ENCODE data around the gene ALKBH5. TPM values are rescaled to one million over a fixed set of nuclear protein-coding genes. Genes with fewer than 3 reads are reported as not detected.

Gene ALKBH5
- total RNA-seq, 1 donor from 2014 or later = 179 TPM

DNA sequence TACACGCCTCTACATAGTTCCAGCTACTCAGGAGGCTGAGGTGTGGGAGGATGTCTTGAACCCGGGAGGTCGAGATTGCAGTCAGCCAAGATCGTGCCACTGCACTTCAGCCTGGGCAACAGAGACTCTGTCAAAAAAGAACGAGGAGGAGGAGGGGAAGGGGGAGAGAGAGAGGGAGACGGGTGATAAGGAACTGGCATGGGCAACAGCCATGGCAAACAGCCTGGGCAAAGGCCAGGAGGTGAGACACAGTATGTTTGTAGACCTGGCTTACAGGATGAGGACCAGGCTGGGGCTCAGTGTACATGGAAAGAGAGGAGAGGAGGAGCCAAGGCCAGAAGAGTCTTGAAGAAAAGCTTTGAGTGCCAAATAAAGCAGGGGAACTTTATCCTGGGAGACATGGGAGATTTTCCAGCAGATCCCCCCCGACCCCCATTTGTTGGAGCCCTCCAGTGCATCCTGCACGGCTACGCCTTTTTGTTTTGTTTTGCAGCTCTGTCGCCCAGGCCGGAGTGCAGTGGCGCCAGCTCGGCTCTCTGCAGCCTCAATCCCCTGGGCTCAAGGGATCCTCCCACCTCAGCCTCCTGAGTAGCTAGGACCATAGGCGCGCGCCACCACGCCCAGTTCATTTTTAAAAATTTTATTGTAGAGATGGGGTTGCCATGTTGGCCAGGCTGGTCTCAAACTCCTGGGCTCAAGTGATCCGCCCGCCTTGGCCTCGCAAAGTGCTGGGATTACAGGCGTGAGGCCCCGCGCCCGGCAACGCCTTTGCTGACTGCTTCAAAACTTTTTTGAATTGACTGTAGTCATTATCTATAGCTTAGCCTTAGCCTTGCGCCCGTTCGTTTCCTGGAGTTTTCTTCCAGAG, 1.3 kb upstream of the ALKBH5 start:
- ATAC-seq (ENCODE audit: poor library complexity) (peak; percentile 19), DNase-seq (peak; percentile 69)
- intact Hi-C loops (cut with DNase I) = no loop called here

DNA sequence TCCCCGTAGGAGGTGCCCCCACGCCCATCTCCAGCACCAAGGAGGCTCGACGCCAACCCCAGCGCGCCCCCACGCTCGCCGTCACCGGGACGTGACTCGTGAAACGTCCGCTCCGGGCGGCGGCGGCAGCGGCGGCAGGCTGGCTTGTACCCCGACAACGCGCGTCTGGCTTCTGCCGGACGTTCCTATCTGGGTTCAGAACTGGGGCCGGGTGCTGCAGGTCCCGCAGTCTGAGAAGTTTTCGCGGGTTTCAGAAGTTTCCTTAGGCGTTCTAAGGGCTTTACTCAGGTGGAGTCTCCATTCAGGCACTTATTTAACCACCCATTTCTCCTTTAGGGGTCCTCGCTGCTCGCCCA, 672 bp upstream of the ALKBH5 start:
- intact Hi-C loops (cut with DNase I) = no loop called here
- ATAC-seq (ENCODE audit: poor library complexity) (peak; percentile 68), DNase-seq (peak; percentile 94)

DNA sequence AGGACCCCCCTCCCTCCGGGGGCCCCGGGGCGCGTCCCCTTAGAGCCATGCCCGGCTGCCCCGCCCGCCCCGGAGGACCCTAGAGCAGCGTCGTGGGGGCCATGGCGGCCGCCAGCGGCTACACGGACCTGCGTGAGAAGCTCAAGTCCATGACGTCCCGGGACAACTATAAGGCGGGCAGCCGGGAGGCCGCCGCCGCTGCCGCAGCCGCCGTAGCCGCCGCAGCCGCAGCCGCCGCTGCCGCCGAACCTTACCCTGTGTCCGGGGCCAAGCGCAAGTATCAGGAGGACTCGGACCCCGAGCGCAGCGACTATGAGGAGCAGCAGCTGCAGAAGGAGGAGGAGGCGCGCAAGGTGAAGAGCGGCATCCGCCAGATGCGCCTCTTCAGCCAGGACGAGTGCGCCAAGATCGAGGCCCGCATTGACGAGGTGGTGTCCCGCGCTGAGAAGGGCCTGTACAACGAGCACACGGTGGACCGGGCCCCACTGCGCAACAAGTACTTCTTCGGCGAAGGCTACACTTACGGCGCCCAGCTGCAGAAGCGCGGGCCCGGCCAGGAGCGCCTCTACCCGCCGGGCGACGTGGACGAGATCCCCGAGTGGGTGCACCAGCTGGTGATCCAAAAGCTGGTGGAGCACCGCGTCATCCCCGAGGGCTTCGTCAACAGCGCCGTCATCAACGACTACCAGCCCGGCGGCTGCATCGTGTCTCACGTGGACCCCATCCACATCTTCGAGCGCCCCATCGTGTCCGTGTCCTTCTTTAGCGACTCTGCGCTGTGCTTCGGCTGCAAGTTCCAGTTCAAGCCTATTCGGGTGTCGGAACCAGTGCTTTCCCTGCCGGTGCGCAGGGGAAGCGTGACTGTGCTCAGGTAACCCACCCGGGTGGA, 759 bp downstream of the ALKBH5 start:
- ATAC-seq (ENCODE audit: poor library complexity) = peak; percentile 6
- DNase-seq = peak; percentile 63
- intact Hi-C loops (cut with DNase I) = no loop called here

DNA sequence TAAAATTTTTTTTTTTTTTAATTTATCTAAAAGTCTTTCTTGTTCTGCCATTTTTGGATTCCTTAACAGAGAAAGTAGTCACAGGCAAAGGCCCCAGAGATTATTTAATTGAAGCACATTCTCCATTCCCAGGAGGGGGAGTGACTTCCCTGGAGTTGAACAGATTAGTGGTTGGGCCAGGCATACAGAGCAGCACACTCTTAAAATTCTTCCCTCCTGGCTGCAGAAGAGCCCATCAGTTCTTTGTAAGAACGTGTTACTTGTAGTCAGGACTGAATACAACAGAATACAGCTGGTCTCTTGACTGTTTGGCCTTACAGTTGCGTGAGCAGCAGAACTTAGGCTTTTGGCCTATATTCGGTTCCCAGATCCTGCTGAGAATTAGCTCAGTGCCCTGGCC, 1.8 kb downstream of the ALKBH5 start:
- DNase-seq = no peak
- no peak for ATAC-seq (ENCODE audit: poor library complexity)
- intact Hi-C loops (cut with DNase I) = no loop called here

DNA sequence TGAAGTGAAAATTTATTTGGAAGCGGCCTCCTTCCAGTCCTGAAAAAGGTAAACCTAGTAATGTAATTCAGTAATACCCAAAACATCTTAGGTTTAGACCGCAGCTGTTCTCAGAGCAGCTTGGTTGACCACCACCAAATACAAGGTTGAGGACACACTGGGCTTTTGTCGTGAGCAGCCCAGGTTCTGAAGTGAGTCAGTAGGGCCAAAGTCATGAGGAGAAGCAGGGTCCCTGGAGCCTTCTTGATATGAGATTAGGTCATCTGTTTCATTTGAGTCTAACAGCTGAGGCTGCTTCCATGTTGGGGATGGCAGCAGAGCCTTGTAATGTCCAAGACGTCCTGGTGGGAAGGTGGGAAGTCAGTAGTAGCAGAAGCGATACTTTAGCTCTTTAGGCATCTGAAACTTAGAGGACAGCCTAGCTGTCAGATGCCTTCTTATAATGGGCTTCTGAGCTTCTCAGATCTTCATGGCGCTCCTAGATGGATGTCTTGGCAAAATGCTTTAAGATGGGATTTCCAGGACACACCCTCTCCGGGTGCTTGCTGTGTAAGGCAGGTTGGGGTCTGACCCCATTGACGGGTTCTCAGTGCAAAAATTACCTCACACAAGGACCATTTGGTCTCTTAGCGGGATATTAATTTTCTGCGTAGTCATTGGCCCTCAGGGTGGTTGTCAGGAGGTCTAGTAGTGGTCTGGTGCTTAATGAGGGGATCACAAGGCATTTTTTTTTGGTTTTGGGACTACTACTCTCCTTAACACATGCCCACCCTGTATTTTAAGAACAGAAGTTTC, 2.4 kb downstream of the ALKBH5 start:
- no peak for ATAC-seq (ENCODE audit: poor library complexity)
- intact Hi-C loops (cut with DNase I) = no loop called here

DNA sequence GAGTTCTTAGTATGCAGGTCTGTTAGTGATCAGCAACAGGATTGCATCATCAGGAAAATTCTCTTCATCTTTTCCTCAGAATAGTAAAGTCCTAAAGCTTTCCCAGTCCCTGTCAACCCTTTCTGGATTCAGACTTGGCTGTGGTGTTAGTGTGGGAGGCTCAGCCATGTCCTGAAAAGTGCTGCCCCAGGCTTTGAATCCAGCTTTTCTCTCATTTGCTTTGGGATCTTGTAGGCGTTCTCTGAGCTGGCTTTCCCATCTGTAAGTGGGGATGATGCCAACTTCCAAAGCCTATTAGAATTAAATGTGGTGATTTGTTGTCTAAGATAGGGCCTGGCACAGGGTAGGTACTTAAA, 3.0 kb downstream of the ALKBH5 start:
- intact Hi-C loops (cut with DNase I) = no loop called here
- ATAC-seq (ENCODE audit: poor library complexity) = no peak
- DNase-seq = no peak

More for the DNA sequence above, 2.4 kb downstream of the ALKBH5 start:
- DNase-seq = no peak

DNA sequence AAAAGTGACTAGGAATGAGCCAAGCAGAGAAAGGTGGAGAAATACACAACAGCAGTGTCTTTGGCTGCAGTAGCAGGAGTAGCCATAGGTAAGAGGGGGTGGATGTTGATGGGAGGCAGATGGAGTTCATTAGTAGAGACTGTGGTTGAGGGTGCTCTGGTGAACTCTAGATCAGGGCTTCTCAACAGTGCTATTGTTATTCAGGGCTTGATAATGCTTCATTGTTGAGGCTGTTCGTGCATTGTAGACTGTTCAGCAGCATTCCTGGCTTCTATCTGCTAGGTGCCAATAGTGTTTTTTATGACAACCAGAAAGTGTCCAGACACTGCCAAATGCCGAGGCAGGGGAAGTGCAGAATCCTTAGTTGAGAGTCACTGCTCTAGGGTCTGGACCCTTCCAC, 3.6 kb downstream of the ALKBH5 start:
- DNase-seq (no peak), ATAC-seq (ENCODE audit: poor library complexity) (no peak)
- intact Hi-C loops (cut with DNase I) = no loop called here

DNA sequence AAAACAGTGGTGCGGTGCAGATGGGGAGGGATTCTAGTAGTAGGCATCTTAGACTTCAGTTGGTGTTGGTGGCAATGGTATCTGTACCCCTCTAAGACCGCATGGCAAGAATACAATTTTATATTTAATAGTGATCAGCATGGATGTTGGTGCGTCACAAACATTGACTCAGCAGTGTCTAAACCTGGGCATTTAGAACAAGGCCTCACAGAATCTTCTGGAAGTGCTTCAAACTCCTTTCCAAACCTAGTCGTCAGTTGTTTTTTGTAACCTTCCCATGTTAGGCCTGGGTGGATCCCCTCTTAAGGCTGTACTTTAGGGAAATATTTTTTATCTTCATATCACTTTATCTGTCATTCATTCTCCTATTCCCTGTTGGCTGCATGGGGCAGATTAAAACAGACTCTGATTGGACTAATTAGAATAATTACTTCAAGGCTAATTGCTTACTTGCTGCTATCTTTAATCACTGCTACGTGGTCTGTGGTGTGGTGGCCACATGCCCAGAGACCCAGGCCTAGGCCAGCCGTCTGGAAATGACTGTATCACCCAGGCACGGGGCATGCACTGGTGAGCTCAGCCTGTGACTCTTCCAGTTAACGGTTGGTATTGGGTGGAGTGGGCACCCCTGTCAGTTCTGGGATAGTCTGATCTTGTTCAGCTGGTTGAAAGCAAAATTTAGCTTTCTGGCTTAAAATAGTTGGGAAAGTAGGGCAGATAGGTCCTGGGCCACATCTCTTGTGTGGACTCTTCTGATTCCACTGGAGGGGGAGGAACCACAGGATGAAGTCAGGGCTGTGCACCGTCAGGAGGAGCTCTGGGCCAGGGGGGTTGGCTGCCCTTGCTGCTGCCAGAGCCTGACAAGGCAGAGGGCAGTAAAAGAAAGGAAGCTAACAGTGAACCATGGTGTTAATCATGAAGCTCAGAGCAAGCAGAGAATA, 4.5 kb downstream of the ALKBH5 start:
- intact Hi-C loops (cut with DNase I) = no loop called here
- peak; percentile 53 for DNase-seq
- no peak for ATAC-seq (ENCODE audit: poor library complexity)

DNA sequence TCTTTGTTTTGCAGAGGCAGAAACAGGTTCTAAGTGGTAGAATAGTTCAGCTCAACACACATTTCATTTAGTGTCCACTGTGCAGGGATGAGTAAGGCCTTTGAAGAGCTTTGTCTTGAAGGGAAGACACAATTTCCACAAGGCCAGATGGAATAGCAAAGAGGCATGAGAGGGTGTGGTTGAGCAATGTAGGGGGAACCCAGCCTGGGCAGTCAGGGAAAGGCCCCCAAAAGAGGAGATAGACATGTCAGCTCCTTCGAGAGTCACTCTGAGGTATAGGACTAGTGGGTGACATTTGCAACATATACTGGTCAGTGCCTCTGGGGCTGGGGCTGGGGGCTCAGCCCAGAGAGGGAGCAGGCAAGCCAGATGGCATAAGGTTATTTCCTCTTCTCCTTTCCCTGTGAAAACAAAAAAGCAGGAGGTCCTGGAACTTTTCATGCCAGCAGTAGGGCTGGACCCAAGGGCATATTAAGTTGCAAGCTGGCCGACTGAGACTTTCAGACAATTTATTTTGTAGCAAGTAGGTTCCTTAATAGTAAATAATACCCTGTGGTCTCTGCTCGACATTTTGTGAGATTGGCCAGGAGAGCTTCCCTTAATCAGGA, 7.1 kb downstream of the ALKBH5 start:
- intact Hi-C loops (cut with DNase I) = loop anchor here (10.0 kb wide), 1 partner anchor 46 kb away; no protein-coding TSS in a partner anchor
- DNase-seq = no peak
- ATAC-seq (ENCODE audit: poor library complexity) = no peak

DNA sequence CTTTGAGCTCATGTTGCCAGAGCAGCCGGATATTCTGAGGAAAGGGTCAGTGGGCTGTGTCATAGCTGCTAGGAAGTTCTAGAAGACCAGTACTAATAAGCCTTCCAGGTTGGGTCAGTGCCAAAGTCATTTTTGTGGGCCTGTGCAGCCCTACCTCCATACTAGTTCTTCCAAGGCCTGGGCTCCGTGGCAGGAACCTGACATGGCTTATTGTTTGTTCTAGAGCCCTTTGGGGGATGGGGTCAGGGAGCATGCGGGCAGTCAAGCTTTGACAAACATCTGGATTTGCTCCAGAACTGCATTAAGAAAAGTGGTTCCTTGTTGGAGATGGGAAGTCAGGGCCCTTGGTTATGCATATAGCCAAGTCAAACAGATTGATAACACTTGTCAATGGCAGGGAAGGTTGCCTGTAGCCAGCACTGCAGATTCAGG, 7.6 kb downstream of the ALKBH5 start:
- ATAC-seq (ENCODE audit: poor library complexity) = peak; percentile 11
- peak; percentile 51 for DNase-seq
- intact Hi-C loops (cut with DNase I) = loop anchor here (10.0 kb wide), 1 partner anchor 46 kb away; no protein-coding TSS in a partner anchor

DNA sequence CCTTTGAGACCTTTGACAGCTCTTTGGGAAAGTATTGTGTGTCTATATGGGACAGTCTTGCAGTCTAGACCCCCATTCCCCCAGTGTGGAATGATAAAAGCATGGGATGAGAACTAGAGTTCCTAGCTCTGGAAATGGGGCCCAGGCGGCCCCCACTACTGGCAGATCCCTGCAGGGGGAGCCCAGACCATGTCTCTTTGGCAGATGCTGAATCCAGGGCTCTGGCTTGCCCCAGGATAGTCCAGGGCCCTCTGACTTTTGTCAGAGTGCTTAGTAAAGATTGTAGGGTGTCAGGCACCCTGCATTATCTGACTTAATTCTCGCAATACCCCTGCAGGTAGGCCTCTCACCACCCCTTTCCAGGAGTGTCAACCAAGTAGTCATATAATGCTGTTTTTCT, 8.3 kb downstream of the ALKBH5 start:
- intact Hi-C loops (cut with DNase I) = loop anchor here (10.0 kb wide), 1 partner anchor 47 kb away; no protein-coding TSS in a partner anchor
- ATAC-seq (ENCODE audit: poor library complexity) (no peak), DNase-seq (no peak)

DNA sequence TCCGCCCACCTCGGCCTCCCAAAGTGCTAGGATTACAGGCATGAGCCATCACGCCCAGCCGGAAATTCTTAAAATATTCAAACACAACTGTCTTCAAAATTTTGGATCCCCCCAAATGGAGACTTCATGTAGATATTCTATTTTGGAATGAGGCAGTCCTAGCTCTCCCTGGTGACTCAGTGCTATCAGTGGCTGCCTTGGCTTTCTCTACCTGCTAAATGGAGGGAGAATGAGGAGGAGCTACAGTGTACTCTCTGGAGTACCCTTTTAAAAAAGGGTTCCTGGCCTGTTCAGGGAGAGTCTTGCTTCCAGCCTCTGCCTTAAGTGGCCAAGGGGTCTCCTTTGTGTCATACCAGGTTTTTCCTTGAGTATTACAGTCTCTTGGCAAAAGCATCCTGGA, 10.8 kb downstream of the ALKBH5 start:
- no peak for ATAC-seq (ENCODE audit: poor library complexity)

DNA sequence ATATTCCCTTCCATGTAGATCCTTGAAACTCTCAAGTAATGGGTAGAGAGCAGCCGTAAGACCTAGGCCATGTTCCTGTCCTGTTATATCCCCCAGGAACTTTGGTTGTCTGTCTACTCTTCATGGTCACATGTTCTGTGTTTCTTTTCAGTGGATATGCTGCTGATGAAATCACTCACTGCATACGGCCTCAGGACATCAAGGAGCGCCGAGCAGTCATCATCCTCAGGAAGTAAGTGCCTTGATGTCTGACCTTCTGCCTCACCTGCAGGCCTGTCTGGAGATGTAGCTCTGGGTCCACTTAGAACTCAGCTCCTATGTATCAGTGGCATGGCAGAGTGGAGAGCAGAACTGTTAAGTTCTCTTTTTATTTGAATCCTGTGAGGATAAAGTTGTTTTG, 11.2 kb downstream of the ALKBH5 start:
- no peak for DNase-seq
- ATAC-seq (ENCODE audit: poor library complexity) = no peak
- intact Hi-C loops (cut with DNase I) = loop anchor here (10.0 kb wide), 1 partner anchor 50 kb away; no protein-coding TSS in a partner anchor

More for the DNA sequence above, 10.8 kb downstream of the ALKBH5 start:
- intact Hi-C loops (cut with DNase I) = loop anchor here (10.0 kb wide), 1 partner anchor 50 kb away; no protein-coding TSS in a partner anchor
- no peak for DNase-seq

DNA sequence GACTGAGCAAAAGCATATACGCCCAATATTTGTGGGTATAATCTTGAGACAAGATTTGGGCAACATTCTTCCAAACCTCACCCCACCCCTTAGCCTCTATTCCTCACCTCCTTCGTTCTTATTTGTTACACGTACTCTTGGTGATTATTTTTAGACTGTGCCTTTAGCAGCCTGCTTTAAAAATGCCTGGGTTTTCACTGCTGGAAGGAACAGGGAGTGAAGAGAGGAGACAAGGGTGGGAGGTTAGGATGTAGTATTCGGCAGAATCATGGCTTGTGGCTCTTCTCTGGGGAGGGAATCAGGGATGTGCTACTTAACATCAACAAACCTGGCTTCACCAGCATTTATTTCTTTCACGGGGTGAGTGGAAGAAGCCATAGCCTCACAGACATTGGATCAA, 11.6 kb downstream of the ALKBH5 start:
- ATAC-seq (ENCODE audit: poor library complexity) (no peak), DNase-seq (no peak)
- intact Hi-C loops (cut with DNase I) = loop anchor here (10.0 kb wide), 1 partner anchor 50 kb away; no protein-coding TSS in a partner anchor

DNA sequence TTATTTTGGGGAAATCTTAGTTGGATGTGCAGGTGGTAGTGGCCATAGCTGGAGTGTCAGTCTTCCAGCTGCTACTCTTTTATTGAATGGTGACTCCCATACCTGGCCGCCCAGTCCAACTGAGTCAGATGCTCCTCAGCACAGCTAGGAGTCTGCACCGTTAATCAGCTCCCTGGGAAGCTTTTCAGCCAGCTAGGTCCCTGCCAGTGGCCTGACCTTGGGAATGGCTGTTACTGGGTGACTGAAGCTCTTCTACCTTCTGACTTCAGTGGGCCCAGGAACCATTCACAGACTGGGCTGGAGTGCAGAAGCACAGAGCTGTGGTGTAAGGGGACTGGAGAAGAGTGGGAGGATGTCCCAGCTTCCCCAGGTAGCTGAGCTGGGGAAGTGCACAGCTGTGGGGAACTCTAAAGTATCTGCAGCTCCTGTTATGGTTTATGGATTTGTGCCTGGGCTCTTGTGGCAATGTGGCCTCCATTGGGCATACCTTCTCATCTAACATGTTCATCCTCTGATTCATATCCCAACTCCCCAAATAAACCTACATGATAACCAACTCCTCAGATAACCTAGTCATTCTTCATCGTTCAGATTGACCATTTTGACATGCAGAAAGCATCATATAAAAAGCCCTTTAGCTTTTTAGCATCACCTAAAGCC, 14.0 kb downstream of the ALKBH5 start:
- intact Hi-C loops (cut with DNase I) = loop anchor here (10.0 kb wide), 1 partner anchor 53 kb away; no protein-coding TSS in a partner anchor
- no peak for ATAC-seq (ENCODE audit: poor library complexity)
- DNase-seq = no peak

DNA sequence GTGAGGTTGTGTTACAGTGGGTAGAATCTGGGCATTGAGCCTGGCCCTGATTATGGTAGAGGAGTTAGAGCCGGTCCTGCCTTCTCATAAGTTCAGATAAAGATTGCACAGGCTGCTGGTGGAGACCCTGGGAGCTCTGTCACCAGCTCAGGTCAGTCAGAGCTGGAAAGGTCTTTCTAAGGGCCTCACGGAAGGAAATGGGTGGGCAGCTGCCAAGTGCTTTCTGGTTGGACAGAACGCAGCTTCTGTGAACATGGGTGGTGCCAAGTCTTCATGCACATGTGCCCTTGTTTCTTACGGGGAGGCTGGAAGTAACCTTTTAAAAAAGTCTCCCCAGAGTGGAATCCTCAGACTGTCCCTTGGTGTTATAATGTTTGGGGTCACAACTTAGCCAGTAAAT, 14.9 kb downstream of the ALKBH5 start:
- peak; percentile 36 for ATAC-seq (ENCODE audit: poor library complexity)
- DNase-seq = peak; percentile 48
- intact Hi-C loops (cut with DNase I) = loop anchor here (10.0 kb wide), 1 partner anchor 54 kb away; no protein-coding TSS in a partner anchor

DNA sequence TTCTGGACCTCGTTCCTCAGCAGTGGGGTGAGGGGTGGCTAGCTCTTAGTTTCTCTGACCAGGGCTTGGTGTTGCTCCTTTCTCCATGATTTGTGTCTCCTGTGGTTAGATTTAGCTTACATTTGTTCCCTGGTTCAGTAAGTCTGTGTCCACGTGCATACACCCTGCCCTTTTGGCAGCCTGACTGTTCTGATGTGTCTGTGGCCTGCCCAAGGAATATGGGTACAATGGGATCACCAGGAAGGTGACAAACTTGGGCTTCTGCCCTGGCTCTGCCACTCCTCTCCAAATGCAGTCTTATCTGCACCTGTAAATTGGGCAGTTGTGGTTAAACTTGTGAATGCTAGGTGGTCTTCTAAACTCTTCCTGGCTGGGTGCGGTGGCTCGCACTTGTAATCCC, 17.5 kb downstream of the ALKBH5 start:
- intact Hi-C loops (cut with DNase I) = no loop called here
- DNase-seq (no peak), ATAC-seq (ENCODE audit: poor library complexity) (peak; percentile 47)
